Panc1 (cell line): ENCODE results near the gene SIKE1. TPM values are rescaled to one million over a fixed set of nuclear protein-coding genes. Genes with fewer than 3 reads are reported as not detected.

Experiments
- ATAC-seq: fragments of 200-7000 bp; cut with Tn5 transposase; 2 replicates; pipeline ENCODE4 v1.9.1; 2020; ENCODE audit warnings: mild to moderate bottlenecking, moderate library complexity
- BruUV-seq: library from RNA; stranded (reverse); fragments of 400-500 nt; replicated peaks from 2 replicates; lab custom pipeline; 2021; lab: Mats Ljungman, UMichigan
- CTCF ChIA-PET: fragments of 300-600 bp; sonication (Branson Sonifier 250); formaldehyde crosslinking; loops from one replicate; lab custom pipeline; 2022; ENCODE audit warnings: antibody characterized with exemption; lab: Charles Lee
- POLR2A ChIA-PET: fragments of 300-600 bp; sonication (Branson Sonifier 250); formaldehyde crosslinking; loops from one replicate; lab custom pipeline; 2022; ENCODE audit warnings: antibody characterized with exemption; lab: Charles Lee
- DNase-seq: peaks from one replicate; pipeline ENCODE4 v3.0.0-alpha.2; 2010; ENCODE audit warnings: low read depth, low spot score
- H3K27ac ChIP-seq: 2 replicates; pipeline ENCODE4 v1.5.1; 2011; ENCODE audit warnings: mild to moderate bottlenecking, low read length, inconsistent platforms
- H3K27me3 ChIP-seq: fragments of 200-500 bp; sonication (Bioruptor generic); 2 replicates; pipeline ENCODE4 v1.6.0; 2014; ENCODE audit warnings: low read length, inconsistent platforms; ENCODE audit not compliant: control insufficient read depth, insufficient read depth
- H3K36me3 ChIP-seq: fragments of 200-500 bp; sonication (Bioruptor generic); 2 replicates; pipeline ENCODE4 v1.5.1; 2014; ENCODE audit warnings: inconsistent platforms, mild to moderate bottlenecking, low read length, moderate library complexity; ENCODE audit not compliant: control insufficient read depth, insufficient read depth
- H3K4me1 ChIP-seq: 2 replicates; pipeline ENCODE4 v1.5.1; 2011; ENCODE audit warnings: inconsistent platforms, mild to moderate bottlenecking, low read length, moderate library complexity; ENCODE audit not compliant: control insufficient read depth, insufficient read depth
- H3K4me3 ChIP-seq, 2 experiments: 2 replicates each; pipeline ENCODE4 v1.5.1; 2011 to 2012; ENCODE audit warnings: low read depth in 2 of 2, low read length in 2 of 2, mild to moderate bottlenecking in 2 of 2, inconsistent platforms in 1 of 2, moderate library complexity in 1 of 2
- H3K9me3 ChIP-seq: fragments of 200-500 bp; sonication (Bioruptor generic); 2 replicates; pipeline ENCODE4 v1.5.1; 2014; ENCODE audit warnings: low read depth, mild to moderate bottlenecking, inconsistent platforms, low read length, moderate library complexity; ENCODE audit not compliant: control insufficient read depth, insufficient read depth
- CTCF ChIP-seq: fragments of 450-650 bp; IDR thresholded peaks from 2 replicates; pipeline ENCODE4 v1.5.1; 2017; ENCODE audit warnings: mild to moderate bottlenecking
- POLR2AphosphoS5 ChIP-seq: IDR thresholded peaks from 2 replicates; pipeline ENCODE4 v1.6.1; 2012; ENCODE audit warnings: mild to moderate bottlenecking, low read depth, low read length, moderate library complexity
- REST ChIP-seq, 2 experiments: IDR thresholded peaks; 2 replicates each; pipeline ENCODE4 v1.6.1; 2011 to 2012; ENCODE audit warnings: low read depth in 2 of 2, control low read depth in 1 of 2, low read length in 1 of 2, mild to moderate bottlenecking in 1 of 2, moderate library complexity in 1 of 2; ENCODE audit not compliant: insufficient read depth in 1 of 2
- SIN3A ChIP-seq: IDR thresholded peaks from 2 replicates; pipeline ENCODE4 v1.6.1; 2012; ENCODE audit warnings: low read depth, mild to moderate bottlenecking, low read length, moderate library complexity, borderline replicate concordance; ENCODE audit not compliant: insufficient read depth
- TCF7L2 ChIP-seq: IDR thresholded peaks from 2 replicates; pipeline ENCODE4 v1.6.1; 2011; ENCODE audit warnings: mild to moderate bottlenecking, low read depth, low read length, inconsistent platforms
- in situ Hi-C: cut with HindIII; loops from 2 replicates; pipeline ENCODE4 v1.10.0; 2016; ENCODE audit warnings: low sequenced_read_pairs, low pct_unique_long_range_greater_than_20kb
- intact Hi-C: fragments of 100-400 bp; cut with micrococcal nuclease; formaldehyde crosslinking; loops from one replicate; pipeline ENCODE4 v1.10.0; 2022; ENCODE audit not compliant: unreplicated experiment
- total RNA-seq: library from RNA; stranded (reverse); gene quantifications from one replicate; pipeline ENCODE4 v1.2.1, GENCODE V29; 2021; ENCODE audit not compliant: unreplicated experiment

Gene SIKE1
- total RNA-seq, 1 experiment from 2014 or later = 29.7 TPM

GRCh38 chr1:114828251-114828650 lies 47.8 kb upstream of the SIKE1 start:
- no peak overlapping the region for H3K27ac ChIP-seq
- DNase-seq = no peak
- ChIA-PET CTCF (no interaction called here), POLR2A (no interaction called here)
- ATAC-seq = no peak
- in situ Hi-C loops = no loop called here
- no peaks in the 10 kb centered on the region for H3K4me1 ChIP-seq
- TF ChIP-seq SIN3A (no peak), REST (IDR thresholded peaks at IDR 0.05; ENCODE audit: insufficient read depth in 1 of 2, low read depth in 2 of 2, low read length in 1 of 2) (no peak), POLR2AphosphoS5 (no peak), TCF7L2 (no peak), CTCF (no peak)
- no TSS peak for BruUV-seq
- no peaks in the 10 kb centered on the region for H3K36me3 ChIP-seq
- intact Hi-C loops = no loop called here
- no peaks in the 10 kb centered on the region for H3K27me3 ChIP-seq
- H3K9me3 ChIP-seq = no peaks in the 10 kb centered on the region
- H3K4me3 ChIP-seq = no peak overlapping the region

- Histone ChIP-seq H3K4me1 (no peaks in the 10 kb centered on the region), H3K4me3 (no peak overlapping the region), H3K9me3 (no peaks in the 10 kb centered on the region), H3K27me3 (no peaks in the 10 kb centered on the region), H3K27ac (no peak overlapping the region), H3K36me3 (no peaks in the 10 kb centered on the region)
- DNase-seq (no peak), ATAC-seq (no peak)
- POLR2A ChIA-PET = no interaction called here
- in situ Hi-C loops = no loop called here
- TF ChIP-seq POLR2AphosphoS5 = no peak
- no peak for TF ChIP-seq TCF7L2
- no peak for TF ChIP-seq SIN3A
- no peak for TF ChIP-seq CTCF
- no peak for TF ChIP-seq REST (IDR thresholded peaks at IDR 0.05; ENCODE audit: insufficient read depth in 1 of 2, low read depth in 2 of 2, low read length in 1 of 2)
- intact Hi-C loops = no loop called here
- CTCF ChIA-PET = no interaction called here
- no TSS peak for BruUV-seq
Observed at GRCh38 chr1:114821978-114822377, 41.5 kb upstream of the SIKE1 start.
